AG10803 (cell line): ENCODE results near the gene PIP5KL1.

ENCODE experiments used
- DNase-seq: peaks from one replicate; pipeline ENCODE4 v3.0.0; 2010; ENCODE audit warnings: low read depth
- H3K4me3 ChIP-seq: 2 replicates; pipeline ENCODE4 v1.5.1; 2011; ENCODE audit warnings: mild to moderate bottlenecking, low read length, control low read depth
- CTCF ChIP-seq: conservative IDR thresholded peaks from 2 replicates; pipeline ENCODE4 v1.5.1; 2011; ENCODE audit warnings: mild to moderate bottlenecking, low read length, control low read depth, inconsistent platforms

The PIP5KL1 gene

GRCh38 chr9:127930231-127931091 lies at the start of gene PIP5KL1:
TSS of gene PIP5KL1 (minus strand) at chr9:127930777. CDS start at chr9:127930752, 25 bp downstream.
- H3K4me3 ChIP-seq, result peak within 1 kb of the TSS; percentile 64
- DNase-seq, result peak; percentile 76
- TF ChIP-seq CTCF, result peak; percentile 31

GRCh38 chr9:127980060-127980705 lies 49.6 kb upstream of the PIP5KL1 start:
- no peak for DNase-seq
- H3K4me3 ChIP-seq, result peak overlapping the region; percentile 89
- no peak for TF ChIP-seq CTCF

GRCh38 chr9:127979333-127980059 lies 48.9 kb upstream of the PIP5KL1 start:
- peak; percentile 51 for DNase-seq
- no peak for TF ChIP-seq CTCF
- peak overlapping the region; percentile 89 for H3K4me3 ChIP-seq

- H3K4me3 ChIP-seq, result peak overlapping the region; percentile 89
- TF ChIP-seq CTCF, result no peak
- DNase-seq, result no peak
Measured at GRCh38 chr9:127979015-127979332, 48.4 kb upstream of the PIP5KL1 start.

- H3K4me3 ChIP-seq, result peak overlapping the region; percentile 89
- DNase-seq, result peak; percentile 85
- peak; percentile 22 for TF ChIP-seq CTCF
Measured at GRCh38 chr9:127977884-127978647, 47.5 kb upstream of the PIP5KL1 start.

- no peak for DNase-seq
- H3K4me3 ChIP-seq, result peak overlapping the region; percentile 89
- no peak for TF ChIP-seq CTCF
Measured at GRCh38 chr9:127977009-127977883, 46.7 kb upstream of the PIP5KL1 start.
